Spinal cord (tissue), 10 donors: Measurements from ENCODE around the gene ARVCF. TPM values are rescaled to one million over a fixed set of nuclear protein-coding genes. Genes with fewer than 3 reads are reported as not detected.

ENCODE experiments used
- DNase-seq, 6 donors: peaks; one replicate each; pipeline versions ENCODE4 v3.0.0 to v3.0.0-alpha.2; 2013 to 2015; ENCODE audit warnings: low spot score in 6 of 6, low read depth in 4 of 6
- H3K27ac ChIP-seq: one replicate; pipeline ENCODE4 v1.5.1; 2013; ENCODE audit warnings: low read depth, low read length, control low read depth
- H3K27me3 ChIP-seq: one replicate; pipeline ENCODE4 v1.6.1; 2013; ENCODE audit warnings: low read length; ENCODE audit not compliant: control insufficient read depth, insufficient read depth
- H3K36me3 ChIP-seq: one replicate; pipeline ENCODE4 v1.6.1; 2013; ENCODE audit warnings: low read length; ENCODE audit not compliant: control insufficient read depth, insufficient read depth
- H3K4me1 ChIP-seq: one replicate; pipeline ENCODE4 v1.6.1; 2013; ENCODE audit warnings: low read length; ENCODE audit not compliant: control insufficient read depth, insufficient read depth
- H3K4me3 ChIP-seq: one replicate; pipeline ENCODE4 v1.5.1; 2013; ENCODE audit warnings: low read depth, low read length, control low read depth
- H3K9me3 ChIP-seq: one replicate; pipeline ENCODE4 v1.6.1; 2013; ENCODE audit warnings: low read length; ENCODE audit not compliant: control insufficient read depth, insufficient read depth
- WGBS: methylation state at CpG from one replicate; pipeline ENCODE4 v1.1.5; 2013; ENCODE audit warnings: missing lambda C conversion rate; ENCODE audit not compliant: insufficient coverage; 5-methylcytosine and 5-hydroxymethylcytosine counted together
- polyA plus RNA-seq, 2 donors: library from polyadenylated mRNA; unstranded; fragments of 120-200 nt; gene quantifications; one replicate each; pipeline ENCODE4 v1.2.1, GENCODE V29; 2013; ENCODE audit not compliant: insufficient read length in 2 of 2
- total RNA-seq, 2 donors: library from RNA; depleted of rRNA in 1 of 2; stranded (reverse); fragments of 120-200 nt in 1 of 2; fragments of >200 nt in 1 of 2; gene quantifications; one replicate each; pipeline versions ENCODE4 v1.2.3 to v1.2.4, GENCODE V29; 2013 to 2014
- donor health status: healthy.

Gene ARVCF
- total and polyA plus RNA-seq, 4 donors = 43.5 to 132 (median 84.2) TPM

GRCh38 chr22:20002636-20003035 lies 14.0 kb downstream of the ARVCF start:
- WGBS = 40% methylated on average over 2 of the region's 2 CpGs
- peaks cover 11% of the 10 kb centered on the region for H3K36me3 ChIP-seq
- H3K4me1 ChIP-seq = peaks cover 50% of the 10 kb centered on the region
- peak overlapping the region; percentile 84 for H3K27ac ChIP-seq
- no peak overlapping the region for H3K4me3 ChIP-seq
- H3K9me3 ChIP-seq = peaks cover 6% of the 10 kb centered on the region
- no peaks in the 10 kb centered on the region for H3K27me3 ChIP-seq
- peak in 1 of 6 donors; percentile 63 for DNase-seq

GRCh38 chr22:20002128-20002527 lies 14.5 kb downstream of the ARVCF start:
- Histone ChIP-seq H3K9me3 (peaks cover 6% of the 10 kb centered on the region), H3K4me3 (no peak overlapping the region), H3K36me3 (peaks cover 14% of the 10 kb centered on the region), H3K4me1 (peaks cover 55% of the 10 kb centered on the region), H3K27me3 (no peaks in the 10 kb centered on the region), H3K27ac (peak overlapping the region; percentile 84)
- no CpG with 5 or more reads among the region's 9 CpGs for WGBS
- no peak for DNase-seq

GRCh38 chr22:20001082-20001638 lies 15.5 kb downstream of the ARVCF start:
- Histone ChIP-seq H3K9me3 (peaks cover 6% of the 10 kb centered on the region), H3K27me3 (no peaks in the 10 kb centered on the region), H3K36me3 (peaks cover 14% of the 10 kb centered on the region), H3K4me1 (peaks cover 65% of the 10 kb centered on the region), H3K4me3 (no peak overlapping the region), H3K27ac (peak overlapping the region; percentile 84)
- DNase-seq = no peak
- WGBS = 69% methylated on average over 6 of the region's 11 CpGs

GRCh38 chr22:20000246-20001081 lies 16.2 kb downstream of the ARVCF start:
- H3K36me3 ChIP-seq = peaks cover 20% of the 10 kb centered on the region
- peaks cover 72% of the 10 kb centered on the region for H3K4me1 ChIP-seq
- H3K9me3 ChIP-seq = peaks cover 6% of the 10 kb centered on the region
- 27% methylated on average over 6 of the region's 14 CpGs for WGBS
- DNase-seq = peak in 4 of 6 donors; percentile 68 to 89 (median 78)
- no peak overlapping the region for H3K4me3 ChIP-seq
- H3K27me3 ChIP-seq = no peaks in the 10 kb centered on the region
- peak overlapping the region; percentile 84 for H3K27ac ChIP-seq

GRCh38 chr22:19998991-19999820 lies 17.4 kb downstream of the ARVCF start:
- WGBS = 58% methylated on average over 5 of the region's 8 CpGs
- peaks cover under 1% of the 10 kb centered on the region for H3K9me3 ChIP-seq
- H3K4me1 ChIP-seq = peaks cover 75% of the 10 kb centered on the region
- no peak for DNase-seq
- no peaks in the 10 kb centered on the region for H3K27me3 ChIP-seq
- H3K36me3 ChIP-seq = peaks cover 23% of the 10 kb centered on the region
- peak overlapping the region; percentile 84 for H3K27ac ChIP-seq
- no peak overlapping the region for H3K4me3 ChIP-seq

- Histone ChIP-seq H3K9me3 (no peaks in the 10 kb centered on the region), H3K4me3 (no peak overlapping the region), H3K27ac (peak overlapping the region; percentile 84), H3K4me1 (peaks cover 78% of the 10 kb centered on the region), H3K27me3 (no peaks in the 10 kb centered on the region), H3K36me3 (peaks cover 29% of the 10 kb centered on the region)
- 16% methylated on average over 15 of the region's 16 CpGs for WGBS
- DNase-seq = peak in 3 of 6 donors; percentile 64 to 86 (median 84)
Measured at GRCh38 chr22:19998232-19998951, 18.2 kb downstream of the ARVCF start.

- Histone ChIP-seq H3K4me1 (peaks cover 85% of the 10 kb centered on the region), H3K36me3 (peaks cover 35% of the 10 kb centered on the region), H3K9me3 (no peaks in the 10 kb centered on the region), H3K27ac (peak overlapping the region; percentile 84), H3K27me3 (no peaks in the 10 kb centered on the region), H3K4me3 (no peak overlapping the region)
- WGBS = 42% methylated on average over 18 of the region's 19 CpGs
- no peak for DNase-seq
Measured at GRCh38 chr22:19997561-19998231, 18.9 kb downstream of the ARVCF start.

GRCh38 chr22:19996694-19997384 lies 19.8 kb downstream of the ARVCF start:
- H3K9me3 ChIP-seq = no peaks in the 10 kb centered on the region
- no peak for DNase-seq
- peaks cover 85% of the 10 kb centered on the region for H3K4me1 ChIP-seq
- peaks cover 43% of the 10 kb centered on the region for H3K36me3 ChIP-seq
- peak overlapping the region; percentile 84 for H3K27ac ChIP-seq
- H3K4me3 ChIP-seq = no peak overlapping the region
- 91% methylated on average over 11 of the region's 12 CpGs for WGBS
- no peaks in the 10 kb centered on the region for H3K27me3 ChIP-seq
